ENCODE results near the gene SCUBE2. TPM values are rescaled to one million over a fixed set of nuclear protein-coding genes. Genes with fewer than 3 reads are reported as not detected.

The SCUBE2 gene
- total RNA-seq, 1 donor from 2014 or later: not detected

GRCh38 chr11:9041747-9042146 lies 49.7 kb downstream of the SCUBE2 start:
- H3K36me3 Mint-ChIP-seq (ENCODE audit: low read depth): no peaks in the 10 kb centered on the region
- H3K4me1 Mint-ChIP-seq (ENCODE audit: low read depth): no peaks in the 10 kb centered on the region
- H3K27ac Mint-ChIP-seq: no peak overlapping the region
- H3K9me3 Mint-ChIP-seq: no peaks in the 10 kb centered on the region
- peaks cover 19% of the 10 kb centered on the region for H3K27me3 Mint-ChIP-seq (ENCODE audit: low read depth)
- intact Hi-C loops (cut with micrococcal nuclease): no loop called here
- H3K4me3 Mint-ChIP-seq (ENCODE audit: low read depth): no peak overlapping the region
- no peak for DNase-seq (ENCODE audit: low spot score)

- H3K36me3 Mint-ChIP-seq (ENCODE audit: low read depth): no peaks in the 10 kb centered on the region
- no peak overlapping the region for H3K27ac Mint-ChIP-seq
These were observed 51.0 kb downstream of the SCUBE2 start for GRCh38 chr11:9040410-9040809.

GRCh38 chr11:9039863-9040262 lies 51.5 kb downstream of the SCUBE2 start:
- peaks cover 22% of the 10 kb centered on the region for H3K27me3 Mint-ChIP-seq (ENCODE audit: low read depth)
- no peak overlapping the region for H3K27ac Mint-ChIP-seq
- no peaks in the 10 kb centered on the region for H3K36me3 Mint-ChIP-seq (ENCODE audit: low read depth)
- DNase-seq (ENCODE audit: low spot score): no peak
- intact Hi-C loops (cut with micrococcal nuclease): no loop called here
- H3K4me3 Mint-ChIP-seq (ENCODE audit: low read depth): no peak overlapping the region
- no peaks in the 10 kb centered on the region for H3K4me1 Mint-ChIP-seq (ENCODE audit: low read depth)
- no peaks in the 10 kb centered on the region for H3K9me3 Mint-ChIP-seq

More at GRCh38 chr11:9040410-9040809, 51.0 kb downstream of the SCUBE2 start:
- Mint-ChIP-seq H3K4me3 (ENCODE audit: low read depth) (no peak overlapping the region), H3K27me3 (ENCODE audit: low read depth) (peaks cover 19% of the 10 kb centered on the region), H3K4me1 (ENCODE audit: low read depth) (no peaks in the 10 kb centered on the region), H3K9me3 (no peaks in the 10 kb centered on the region)
- intact Hi-C loops (cut with micrococcal nuclease): no loop called here
- no peak for DNase-seq (ENCODE audit: low spot score)

GRCh38 chr11:9039198-9039597 lies 52.2 kb downstream of the SCUBE2 start:
- Mint-ChIP-seq H3K4me1 (ENCODE audit: low read depth) (no peaks in the 10 kb centered on the region), H3K27me3 (ENCODE audit: low read depth) (peaks cover 19% of the 10 kb centered on the region), H3K4me3 (ENCODE audit: low read depth) (no peak overlapping the region), H3K27ac (no peak overlapping the region), H3K36me3 (ENCODE audit: low read depth) (no peaks in the 10 kb centered on the region), H3K9me3 (no peaks in the 10 kb centered on the region)
- intact Hi-C loops (cut with micrococcal nuclease): no loop called here
- DNase-seq (ENCODE audit: low spot score): no peak

GRCh38 chr11:9038541-9038940 lies 52.9 kb downstream of the SCUBE2 start:
- H3K27ac Mint-ChIP-seq: no peak overlapping the region
- no peaks in the 10 kb centered on the region for H3K4me1 Mint-ChIP-seq (ENCODE audit: low read depth)
- no peaks in the 10 kb centered on the region for H3K9me3 Mint-ChIP-seq
- intact Hi-C loops (cut with micrococcal nuclease): no loop called here
- no peak overlapping the region for H3K4me3 Mint-ChIP-seq (ENCODE audit: low read depth)
- peaks cover 21% of the 10 kb centered on the region for H3K27me3 Mint-ChIP-seq (ENCODE audit: low read depth)
- H3K36me3 Mint-ChIP-seq (ENCODE audit: low read depth): no peaks in the 10 kb centered on the region
- no peak for DNase-seq (ENCODE audit: low spot score)

GRCh38 chr11:9037963-9038362 lies 53.4 kb downstream of the SCUBE2 start:
- Mint-ChIP-seq H3K4me3 (ENCODE audit: low read depth) (no peak overlapping the region), H3K36me3 (ENCODE audit: low read depth) (no peaks in the 10 kb centered on the region), H3K4me1 (ENCODE audit: low read depth) (no peaks in the 10 kb centered on the region), H3K27ac (no peak overlapping the region), H3K9me3 (no peaks in the 10 kb centered on the region), H3K27me3 (ENCODE audit: low read depth) (peaks cover 22% of the 10 kb centered on the region)
- intact Hi-C loops (cut with micrococcal nuclease): no loop called here
- no peak for DNase-seq (ENCODE audit: low spot score)

- Mint-ChIP-seq H3K27ac (no peak overlapping the region), H3K27me3 (ENCODE audit: low read depth) (peaks cover 22% of the 10 kb centered on the region), H3K4me1 (ENCODE audit: low read depth) (no peaks in the 10 kb centered on the region), H3K9me3 (no peaks in the 10 kb centered on the region), H3K36me3 (ENCODE audit: low read depth) (no peaks in the 10 kb centered on the region), H3K4me3 (ENCODE audit: low read depth) (no peak overlapping the region)
- intact Hi-C loops (cut with micrococcal nuclease): no loop called here
- no peak for DNase-seq (ENCODE audit: low spot score)
These were observed 54.2 kb downstream of the SCUBE2 start for GRCh38 chr11:9037046-9037780.

- no peaks in the 10 kb centered on the region for H3K36me3 Mint-ChIP-seq (ENCODE audit: low read depth)
- no peaks in the 10 kb centered on the region for H3K9me3 Mint-ChIP-seq
- peaks cover 14% of the 10 kb centered on the region for H3K27me3 Mint-ChIP-seq (ENCODE audit: low read depth)
- H3K4me1 Mint-ChIP-seq (ENCODE audit: low read depth): no peaks in the 10 kb centered on the region
- H3K4me3 Mint-ChIP-seq (ENCODE audit: low read depth): no peak overlapping the region
- intact Hi-C loops (cut with micrococcal nuclease): no loop called here
- no peak overlapping the region for H3K27ac Mint-ChIP-seq
- DNase-seq (ENCODE audit: low spot score): no peak
These were observed 60.8 kb downstream of the SCUBE2 start for GRCh38 chr11:9030601-9031000.

GRCh38 chr11:9029422-9029821 lies 62.0 kb downstream of the SCUBE2 start:
- no peak overlapping the region for H3K27ac Mint-ChIP-seq
- no peaks in the 10 kb centered on the region for H3K9me3 Mint-ChIP-seq
- intact Hi-C loops (cut with micrococcal nuclease): no loop called here
- H3K4me1 Mint-ChIP-seq (ENCODE audit: low read depth): no peaks in the 10 kb centered on the region
- no peak for DNase-seq (ENCODE audit: low spot score)
- H3K27me3 Mint-ChIP-seq (ENCODE audit: low read depth): peaks cover 16% of the 10 kb centered on the region
- no peak overlapping the region for H3K4me3 Mint-ChIP-seq (ENCODE audit: low read depth)
- H3K36me3 Mint-ChIP-seq (ENCODE audit: low read depth): no peaks in the 10 kb centered on the region

- DNase-seq (ENCODE audit: low spot score): no peak
- H3K4me3 Mint-ChIP-seq (ENCODE audit: low read depth): no peak overlapping the region
- H3K27me3 Mint-ChIP-seq (ENCODE audit: low read depth): peaks cover 12% of the 10 kb centered on the region
- no peaks in the 10 kb centered on the region for H3K4me1 Mint-ChIP-seq (ENCODE audit: low read depth)
- no peaks in the 10 kb centered on the region for H3K9me3 Mint-ChIP-seq
- H3K36me3 Mint-ChIP-seq (ENCODE audit: low read depth): no peaks in the 10 kb centered on the region
- intact Hi-C loops (cut with micrococcal nuclease): no loop called here
- H3K27ac Mint-ChIP-seq: no peak overlapping the region
These were observed 62.8 kb downstream of the SCUBE2 start for GRCh38 chr11:9028581-9028980.

- Mint-ChIP-seq H3K27ac (no peak overlapping the region), H3K36me3 (ENCODE audit: low read depth) (no peaks in the 10 kb centered on the region), H3K27me3 (ENCODE audit: low read depth) (peaks cover 27% of the 10 kb centered on the region), H3K4me1 (ENCODE audit: low read depth) (peaks cover 13% of the 10 kb centered on the region), H3K9me3 (no peaks in the 10 kb centered on the region), H3K4me3 (ENCODE audit: low read depth) (no peak overlapping the region)
- no peak for DNase-seq (ENCODE audit: low spot score)
- intact Hi-C loops (cut with micrococcal nuclease): no loop called here
These were observed 66.1 kb downstream of the SCUBE2 start for GRCh38 chr11:9025101-9025850.

- no peaks in the 10 kb centered on the region for H3K36me3 Mint-ChIP-seq (ENCODE audit: low read depth)
- no peak for DNase-seq (ENCODE audit: low spot score)
- peaks cover 14% of the 10 kb centered on the region for H3K4me1 Mint-ChIP-seq (ENCODE audit: low read depth)
- no peak overlapping the region for H3K27ac Mint-ChIP-seq
- intact Hi-C loops (cut with micrococcal nuclease): no loop called here
- H3K9me3 Mint-ChIP-seq: no peaks in the 10 kb centered on the region
- peaks cover 25% of the 10 kb centered on the region for H3K27me3 Mint-ChIP-seq (ENCODE audit: low read depth)
- H3K4me3 Mint-ChIP-seq (ENCODE audit: low read depth): no peak overlapping the region
These were observed 68.3 kb downstream of the SCUBE2 start for GRCh38 chr11:9022961-9023680.

GRCh38 chr11:9020916-9021315 lies 70.5 kb downstream of the SCUBE2 start:
- H3K27me3 Mint-ChIP-seq (ENCODE audit: low read depth): peaks cover 25% of the 10 kb centered on the region
- H3K9me3 Mint-ChIP-seq: no peaks in the 10 kb centered on the region
- intact Hi-C loops (cut with micrococcal nuclease): no loop called here
- DNase-seq (ENCODE audit: low spot score): no peak
- no peaks in the 10 kb centered on the region for H3K36me3 Mint-ChIP-seq (ENCODE audit: low read depth)
- H3K4me1 Mint-ChIP-seq (ENCODE audit: low read depth): peaks cover 34% of the 10 kb centered on the region
- no peak overlapping the region for H3K27ac Mint-ChIP-seq
- no peak overlapping the region for H3K4me3 Mint-ChIP-seq (ENCODE audit: low read depth)

Data from activated T-helper 2 cell treated with anti-CD3 and anti-CD28 coated beads, Interferon-gamma antibody, Interleukin-2, Interleukin-4, amounts not matched to agents 10 μg/mL and 5 μg/mL and 100 μg/mL, durations not matched to agents 14 hours and 24 hours and 36 hours (primary cell).